Osteoblast (primary cell): ENCODE results near the gene WSCD1. TPM values are rescaled to one million over a fixed set of nuclear protein-coding genes. Genes with fewer than 3 reads are reported as not detected.

Experiments used
- DNase-seq: peaks from one replicate; pipeline ENCODE4 v3.0.0; 2011; ENCODE audit warnings: low spot score, mixed read lengths; ENCODE audit not compliant: insufficient read length; ENCODE audit errors: missing footprints
- H2AFZ ChIP-seq: 2 replicates; pipeline ENCODE4 v1.6.0; 2011; ENCODE audit warnings: mild to moderate bottlenecking, low read length
- H3K27ac ChIP-seq: 2 replicates; pipeline ENCODE4 v1.5.1; 2011; ENCODE audit warnings: mild to moderate bottlenecking, low read depth, low read length, moderate library complexity
- H3K27me3 ChIP-seq: 2 replicates; pipeline ENCODE4 v1.6.0; 2012; ENCODE audit warnings: mild to moderate bottlenecking, control low read depth, inconsistent platforms, low read length, moderate library complexity; ENCODE audit not compliant: insufficient read depth
- H3K36me3 ChIP-seq: 2 replicates; pipeline ENCODE4 v1.5.1; 2011; ENCODE audit warnings: mild to moderate bottlenecking, low read length, control low read depth, moderate library complexity; ENCODE audit not compliant: insufficient read depth
- H3K4me1 ChIP-seq: 2 replicates; pipeline ENCODE4 v1.5.1; 2011; ENCODE audit warnings: mild to moderate bottlenecking, low read length, control low read depth, moderate library complexity; ENCODE audit not compliant: insufficient read depth
- H3K4me2 ChIP-seq: 2 replicates; pipeline ENCODE4 v1.6.0; 2011; ENCODE audit warnings: mild to moderate bottlenecking, low read length; ENCODE audit not compliant: insufficient read depth
- H3K4me3 ChIP-seq: fragments of 200-600 bp; sonication (generic); 3 replicates; pipeline ENCODE4 v1.5.1; 2012; ENCODE audit warnings: mild to moderate bottlenecking, low read length, inconsistent platforms; ENCODE audit not compliant: insufficient read depth
- H3K79me2 ChIP-seq: 2 replicates; pipeline ENCODE4 v1.6.0; 2012; ENCODE audit warnings: mild to moderate bottlenecking, low read length, control low read depth, inconsistent platforms; ENCODE audit not compliant: insufficient read depth
- H3K9me3 ChIP-seq: 2 replicates; pipeline ENCODE4 v1.5.1; 2011; ENCODE audit warnings: low read depth, low read length, control low read depth
- H4K20me1 ChIP-seq: 2 replicates; pipeline ENCODE4 v1.6.0; 2012; ENCODE audit warnings: mild to moderate bottlenecking, low read length, control low read depth; ENCODE audit not compliant: insufficient read depth
- total RNA-seq: library from RNA; depleted of rRNA; stranded (reverse); fragments of >200 nt; gene quantifications from 2 replicates; pipeline ENCODE4 v1.2.3, GENCODE V29; 2012
- TF ChIP-seq, protein P1 (sequence below): IDR thresholded peaks from 2 replicates; pipeline ENCODE4 v1.5.1; 2011; ENCODE audit warnings: mild to moderate bottlenecking, low read depth, low read length, moderate library complexity; ENCODE audit errors: extremely low read depth

Gene WSCD1
- total RNA-seq, 1 donor = not detected

DNA sequence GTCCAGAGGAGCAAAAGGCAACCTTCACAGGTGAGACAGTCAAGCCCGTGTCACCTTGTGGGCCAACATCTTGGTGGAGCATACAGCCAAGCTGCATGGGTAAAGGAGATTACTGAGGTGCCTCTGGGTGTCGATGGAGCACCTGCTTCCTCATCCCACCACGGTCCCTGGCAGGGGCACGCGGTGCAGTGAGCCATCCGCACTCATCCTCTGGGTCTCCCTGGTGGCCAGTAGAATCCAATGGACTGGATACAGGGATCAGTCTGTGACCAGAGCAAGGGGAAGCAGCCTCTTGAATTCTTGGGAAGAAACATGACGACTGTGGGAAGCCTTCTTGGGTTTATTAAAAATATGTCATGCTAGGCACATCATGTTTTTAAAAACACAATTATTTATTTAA is 4.8 kb upstream of the WSCD1 start:
- TF ChIP-seq, protein P1, sequence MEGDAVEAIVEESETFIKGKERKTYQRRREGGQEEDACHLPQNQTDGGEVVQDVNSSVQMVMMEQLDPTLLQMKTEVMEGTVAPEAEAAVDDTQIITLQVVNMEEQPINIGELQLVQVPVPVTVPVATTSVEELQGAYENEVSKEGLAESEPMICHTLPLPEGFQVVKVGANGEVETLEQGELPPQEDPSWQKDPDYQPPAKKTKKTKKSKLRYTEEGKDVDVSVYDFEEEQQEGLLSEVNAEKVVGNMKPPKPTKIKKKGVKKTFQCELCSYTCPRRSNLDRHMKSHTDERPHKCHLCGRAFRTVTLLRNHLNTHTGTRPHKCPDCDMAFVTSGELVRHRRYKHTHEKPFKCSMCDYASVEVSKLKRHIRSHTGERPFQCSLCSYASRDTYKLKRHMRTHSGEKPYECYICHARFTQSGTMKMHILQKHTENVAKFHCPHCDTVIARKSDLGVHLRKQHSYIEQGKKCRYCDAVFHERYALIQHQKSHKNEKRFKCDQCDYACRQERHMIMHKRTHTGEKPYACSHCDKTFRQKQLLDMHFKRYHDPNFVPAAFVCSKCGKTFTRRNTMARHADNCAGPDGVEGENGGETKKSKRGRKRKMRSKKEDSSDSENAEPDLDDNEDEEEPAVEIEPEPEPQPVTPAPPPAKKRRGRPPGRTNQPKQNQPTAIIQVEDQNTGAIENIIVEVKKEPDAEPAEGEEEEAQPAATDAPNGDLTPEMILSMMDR = no peak
- no peaks in the 10 kb centered on the region for H4K20me1 ChIP-seq
- H3K27me3 ChIP-seq = peaks cover 29% of the 10 kb centered on the region
- H2AFZ ChIP-seq = no peak overlapping the region
- DNase-seq = peak; percentile 50
- no peak overlapping the region for H3K4me2 ChIP-seq
- H3K4me1 ChIP-seq = no peaks in the 10 kb centered on the region
- H3K9me3 ChIP-seq = no peaks in the 10 kb centered on the region
- no peak overlapping the region for H3K27ac ChIP-seq
- H3K4me3 ChIP-seq = no peak overlapping the region
- H3K79me2 ChIP-seq = no peaks in the 10 kb centered on the region
- no peaks in the 10 kb centered on the region for H3K36me3 ChIP-seq

DNA sequence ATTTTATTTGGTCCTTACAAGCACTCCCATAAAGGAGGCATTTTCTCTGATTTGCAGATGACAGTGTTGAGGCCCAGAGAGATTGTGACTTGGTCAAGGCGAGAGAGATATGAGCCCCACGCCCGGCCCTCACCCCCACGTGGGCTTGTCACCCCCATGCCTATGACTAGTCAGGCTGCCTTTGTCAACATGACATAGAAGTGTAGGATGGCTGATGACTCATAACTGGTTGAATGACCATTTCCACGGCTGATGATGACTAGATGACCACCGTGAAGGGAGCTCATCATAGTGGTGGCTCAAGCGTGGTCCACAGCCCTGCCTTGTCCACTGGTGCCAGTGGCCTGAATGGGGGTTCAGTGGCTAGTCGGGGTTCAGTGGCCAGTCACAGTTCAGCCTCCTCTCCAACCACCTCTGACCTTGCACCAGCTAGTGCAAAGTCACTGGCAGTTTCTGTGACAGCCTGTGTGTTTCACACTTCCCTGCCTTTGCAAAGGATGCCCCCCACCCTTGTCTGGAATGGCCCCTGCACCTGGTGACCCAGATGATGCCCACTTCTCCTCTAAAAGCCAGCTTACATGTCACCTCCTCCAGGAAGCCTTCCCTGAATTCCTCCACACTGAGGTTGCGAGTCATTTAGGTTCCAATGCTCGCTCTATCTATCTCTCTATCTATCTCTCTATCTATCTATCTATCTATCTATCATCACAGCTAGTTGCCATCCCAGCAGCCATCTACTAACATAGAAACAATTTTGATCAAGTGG is 3.8 kb upstream of the WSCD1 start:
- TF ChIP-seq, protein P1 = no peak
- H3K4me1 ChIP-seq = no peaks in the 10 kb centered on the region
- peak; percentile 59 for DNase-seq
- H3K79me2 ChIP-seq = no peaks in the 10 kb centered on the region
- no peaks in the 10 kb centered on the region for H4K20me1 ChIP-seq
- H3K4me2 ChIP-seq = no peak overlapping the region
- no peak overlapping the region for H2AFZ ChIP-seq
- no peak overlapping the region for H3K4me3 ChIP-seq
- H3K36me3 ChIP-seq = no peaks in the 10 kb centered on the region
- peaks cover 35% of the 10 kb centered on the region for H3K27me3 ChIP-seq
- no peak overlapping the region for H3K27ac ChIP-seq
- no peaks in the 10 kb centered on the region for H3K9me3 ChIP-seq

DNA sequence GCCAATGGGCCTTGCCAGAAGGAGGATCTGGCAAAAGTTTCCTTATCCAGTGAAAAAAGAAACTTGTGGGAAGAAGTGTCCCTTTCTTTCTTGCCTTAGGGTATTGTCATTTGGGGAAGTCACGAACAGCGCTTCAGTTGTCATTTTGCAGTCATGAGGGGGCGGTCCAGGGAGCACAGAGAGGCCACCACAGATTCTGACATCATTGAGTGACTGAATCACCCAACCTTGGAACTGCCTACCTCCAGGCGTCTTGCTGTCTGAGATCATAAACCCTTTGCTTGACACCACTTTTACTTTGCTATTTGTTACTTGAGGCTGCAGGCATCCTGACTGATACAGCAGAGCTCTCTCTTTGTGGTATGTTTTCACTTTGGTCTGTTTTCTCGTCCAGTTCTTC is 3.1 kb upstream of the WSCD1 start:
- H3K79me2 ChIP-seq = no peaks in the 10 kb centered on the region
- H3K4me1 ChIP-seq = no peaks in the 10 kb centered on the region
- no peaks in the 10 kb centered on the region for H3K36me3 ChIP-seq
- no peak overlapping the region for H3K4me2 ChIP-seq
- H3K27ac ChIP-seq = no peak overlapping the region
- TF ChIP-seq, protein P1 = no peak
- H3K4me3 ChIP-seq = no peak overlapping the region
- peak; percentile 66 for DNase-seq
- H3K27me3 ChIP-seq = peaks cover 42% of the 10 kb centered on the region
- H2AFZ ChIP-seq = no peak overlapping the region
- no peaks in the 10 kb centered on the region for H4K20me1 ChIP-seq
- no peaks in the 10 kb centered on the region for H3K9me3 ChIP-seq

DNA sequence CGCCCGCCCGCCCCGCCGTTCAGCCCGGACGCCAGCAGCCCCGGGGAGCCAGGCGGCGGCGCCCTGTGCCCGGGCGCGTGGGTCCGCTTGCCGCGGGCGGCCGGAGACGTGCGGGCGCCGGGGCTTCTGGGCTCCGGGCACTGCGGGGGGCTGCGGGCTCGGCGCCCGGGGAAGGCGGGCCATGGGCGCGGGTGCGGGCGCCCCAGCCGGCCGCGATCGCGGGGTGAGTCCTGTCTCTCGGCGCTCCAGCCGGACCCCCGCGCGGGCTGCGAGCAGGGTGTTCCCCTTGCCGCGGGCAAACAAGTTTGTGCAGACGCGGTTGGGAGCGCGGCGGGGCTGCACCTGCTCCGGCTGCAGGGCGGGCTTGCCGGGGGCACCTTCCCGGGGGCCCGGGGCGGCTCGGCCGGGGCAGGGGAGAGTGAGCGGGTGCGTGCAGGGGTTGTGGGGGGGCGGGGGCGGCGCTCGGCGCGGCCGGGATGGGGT is 292 bp downstream of the WSCD1 start:
- H4K20me1 ChIP-seq = no peaks in the 10 kb centered on the region
- H3K4me1 ChIP-seq = no peaks in the 10 kb centered on the region
- no peak overlapping the region for H2AFZ ChIP-seq
- TF ChIP-seq, protein P1 = no peak
- H3K9me3 ChIP-seq = no peaks in the 10 kb centered on the region
- H3K27ac ChIP-seq = no peak overlapping the region
- peaks cover 35% of the 10 kb centered on the region for H3K27me3 ChIP-seq
- H3K4me2 ChIP-seq = no peak overlapping the region
- no peaks in the 10 kb centered on the region for H3K36me3 ChIP-seq
- no peak overlapping the region for H3K4me3 ChIP-seq
- peak; percentile 85 for DNase-seq
- H3K79me2 ChIP-seq = no peaks in the 10 kb centered on the region
